Natural killer cell (primary cell): ENCODE measurements around the gene ECM1. TPM values are rescaled to one million over a fixed set of nuclear protein-coding genes. Genes with fewer than 3 reads are reported as not detected.

Source experiments
- ATAC-seq, 3 donors: fragments of 150-1000 bp in 2 of 3; fragments of 200-7000 bp in 1 of 3; cut with Tn5 transposase; 1 replicate in 1 of 3; 2 replicates in 2 of 3; pipeline ENCODE4 v1.10.0; 2021; ENCODE audit warnings: mild to moderate bottlenecking in 2 of 3, moderate library complexity in 2 of 3
- DNase-seq, 2 donors: peaks; one replicate each; pipeline versions ENCODE4 v3.0.0 to v3.0.0-alpha.2; 2013 to 2021; ENCODE audit warnings: mixed read lengths in 1 of 2
- H3K27ac ChIP-seq: one replicate; pipeline ENCODE4 v1.5.1; 2013; ENCODE audit warnings: mild to moderate bottlenecking, low read length
- H3K27me3 ChIP-seq: one replicate; pipeline ENCODE4 v1.6.1; 2013; ENCODE audit warnings: low read length; ENCODE audit not compliant: control insufficient read depth, insufficient read depth
- H3K36me3 ChIP-seq: one replicate; pipeline ENCODE4 v1.6.1; 2013; ENCODE audit warnings: low read length; ENCODE audit not compliant: control insufficient read depth, insufficient read depth
- H3K4me1 ChIP-seq: one replicate; pipeline ENCODE4 v1.6.1; 2013; ENCODE audit warnings: low read length; ENCODE audit not compliant: control insufficient read depth, insufficient read depth
- H3K4me3 ChIP-seq: one replicate; pipeline ENCODE4 v1.5.1; 2013; ENCODE audit warnings: low read length
- H3K9me3 ChIP-seq: one replicate; pipeline ENCODE4 v1.6.1; 2013; ENCODE audit warnings: low read length; ENCODE audit not compliant: control insufficient read depth, insufficient read depth
- H3K27ac Mint-ChIP-seq, 2 donors: one replicate each; pipeline ENCODE4 v1.8.0; 2022; ENCODE audit warnings: mild to moderate bottlenecking in 2 of 2, mixed read lengths in 2 of 2, moderate library complexity in 1 of 2
- H3K27me3 Mint-ChIP-seq, 2 donors: one replicate each; pipeline ENCODE4 v1.8.0; 2022; ENCODE audit warnings: low read depth in 2 of 2, mixed read lengths in 2 of 2
- H3K36me3 Mint-ChIP-seq: one replicate; pipeline ENCODE4 v1.8.0; 2022; ENCODE audit warnings: mixed read lengths
- H3K4me1 Mint-ChIP-seq, 2 donors: one replicate each; pipeline ENCODE4 v1.8.0; 2022; ENCODE audit warnings: mixed read lengths in 2 of 2
- H3K4me3 Mint-ChIP-seq: one replicate; pipeline ENCODE4 v1.8.0; 2022; ENCODE audit warnings: mild to moderate bottlenecking, moderate library complexity, mixed read lengths
- H3K9me3 Mint-ChIP-seq, 2 donors: one replicate each; pipeline ENCODE4 v1.8.0; 2022; ENCODE audit warnings: mixed read lengths in 2 of 2
- CTCF ChIP-seq: fragments of 200-600 bp; IDR thresholded peaks from one replicate; pipeline ENCODE4 v1.8.0; 2022; ENCODE audit warnings: antibody characterized with exemption
- WGBS: methylation state at CpG from one replicate; pipeline ENCODE4 v1.1.7; 2013; ENCODE audit warnings: missing lambda C conversion rate; ENCODE audit not compliant: insufficient coverage; 5-methylcytosine and 5-hydroxymethylcytosine counted together
- intact Hi-C: fragments of 100-400 bp; cut with micrococcal nuclease; formaldehyde crosslinking; loops from one replicate; pipeline ENCODE4 v1.14.2; 2022
- total RNA-seq, 4 donors: library from RNA; stranded (reverse); fragments of 120-200 nt in 1 of 4; gene quantifications; one replicate each; pipeline versions ENCODE4 v1.2.3 to v1.2.4, GENCODE V29; 2013 to 2022

Gene ECM1
- total RNA-seq, 3 donors from 2014 or later (not counting 1 experiment from before 2014, with no cell fraction given), result 0.42 to 0.43 TPM; not detected in 1

DNA sequence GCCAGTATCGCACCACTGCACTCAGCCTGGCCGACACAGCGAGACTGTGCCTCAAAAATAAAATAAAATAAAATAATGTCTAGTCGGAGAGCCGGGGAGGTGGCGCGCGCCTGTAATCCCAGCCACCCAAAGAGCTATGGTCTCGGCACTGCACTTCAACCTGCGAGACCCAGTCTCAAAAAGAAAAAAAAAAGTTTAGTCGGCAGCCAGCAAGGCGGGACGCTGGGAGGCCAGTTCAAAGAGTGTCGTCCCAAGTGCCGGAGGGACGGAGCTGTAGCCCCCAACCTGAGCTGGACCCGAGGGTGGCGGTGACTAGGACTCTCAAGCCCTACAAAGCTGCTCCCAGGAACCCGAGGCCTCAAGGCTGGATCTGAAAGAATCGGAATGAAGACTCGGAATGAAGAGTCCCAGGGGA is 7.0 kb downstream of the ECM1 start:
- H3K9me3 ChIP-seq, result no peaks in the 10 kb centered on the region
- peak overlapping the region; percentile 62 to 77 for H3K27ac Mint-ChIP-seq
- TF ChIP-seq CTCF, result no peak
- no peak for DNase-seq
- H3K4me1 Mint-ChIP-seq, result peaks cover 8 to 22% of the 10 kb centered on the region in 2 donors
- no peaks in the 10 kb centered on the region for H3K36me3 Mint-ChIP-seq
- H3K4me3 Mint-ChIP-seq, result peak overlapping the region; percentile 93
- intact Hi-C loops, result loop anchor here (1.0 kb wide), 2 partner anchors 114 to 234 kb away; partner anchors contain the start of gene ENSA
- peak overlapping the region; percentile 91 for H3K4me3 ChIP-seq
- peak overlapping the region; percentile 24 for H3K27ac ChIP-seq
- H3K36me3 ChIP-seq, result no peaks in the 10 kb centered on the region
- no peaks in the 10 kb centered on the region for H3K27me3 Mint-ChIP-seq
- H3K27me3 ChIP-seq, result no peaks in the 10 kb centered on the region
- 38% methylated on average over 21 of the region's 21 CpGs for WGBS
- peaks cover 16% of the 10 kb centered on the region for H3K4me1 ChIP-seq
- ATAC-seq, result no peak
- no peaks in the 10 kb centered on the region for H3K9me3 Mint-ChIP-seq

DNA sequence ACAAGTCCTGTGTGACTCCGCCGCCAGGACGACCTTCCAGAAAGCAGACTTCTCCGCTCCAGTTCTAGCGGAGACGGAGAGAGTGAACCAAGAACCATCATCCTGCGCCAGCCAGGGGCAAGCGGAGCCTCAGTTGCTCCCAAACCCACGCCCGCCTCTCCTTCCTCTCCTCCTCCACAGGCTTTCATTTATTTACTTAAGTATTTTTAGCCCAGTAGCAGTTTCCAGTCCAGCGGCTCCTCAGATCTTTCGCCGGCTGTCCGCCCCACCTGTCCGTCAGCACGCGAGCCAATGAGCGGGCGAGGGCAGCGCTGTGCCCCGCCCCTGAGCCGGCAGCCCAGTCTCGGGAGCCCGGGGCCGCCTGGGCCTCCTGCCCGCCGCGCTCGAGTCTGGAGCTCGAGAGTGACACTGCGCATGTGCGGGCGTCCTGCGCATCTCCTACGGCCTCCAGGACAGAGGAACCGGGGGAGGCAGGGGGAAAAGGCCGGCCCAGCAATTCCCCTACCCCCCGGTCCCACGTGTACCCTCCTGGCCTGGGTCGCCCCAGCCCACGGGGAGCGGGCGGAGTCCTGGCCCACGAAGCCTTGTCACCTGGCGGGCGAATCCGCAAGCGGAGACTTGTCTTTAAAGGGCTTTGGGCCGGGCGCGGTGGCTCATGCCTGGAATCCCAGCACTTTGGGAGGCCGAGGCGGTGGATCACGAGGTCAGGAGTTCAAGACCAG is 7.6 kb downstream of the ECM1 start, which contains the start of gene FALEC:
FALEC (plus strand) TSS at position 425 of the 722 bp plus-strand sequence.
- Histone ChIP-seq H3K27me3 (no peaks in the 10 kb centered on the region), H3K4me1 (peaks cover 16% of the 10 kb centered on the region), H3K9me3 (no peaks in the 10 kb centered on the region), H3K27ac (peak within 1 kb of the TSS; percentile 60), H3K36me3 (no peaks in the 10 kb centered on the region), H3K4me3 (peak within 1 kb of the TSS; percentile 91)
- Mint-ChIP-seq H3K4me3 (peak within 1 kb of the TSS; percentile 93), H3K36me3 (no peaks in the 10 kb centered on the region), H3K27me3 (no peaks in the 10 kb centered on the region), H3K9me3 (no peaks in the 10 kb centered on the region), H3K27ac (peak within 1 kb of the TSS; percentile 62 to 77), H3K4me1 (peaks cover 8 to 22% of the 10 kb centered on the region in 2 donors)
- intact Hi-C loops, result loop anchor here (1.0 kb wide), 2 partner anchors 114 to 234 kb away; partner anchors contain the start of gene ENSA
- peak; percentile 99 to 100 (median 100) for ATAC-seq
- under 1% methylated on average over 54 of the region's 54 CpGs for WGBS
- no peak for TF ChIP-seq CTCF
- peak; percentile 89 to 95 for DNase-seq

DNA sequence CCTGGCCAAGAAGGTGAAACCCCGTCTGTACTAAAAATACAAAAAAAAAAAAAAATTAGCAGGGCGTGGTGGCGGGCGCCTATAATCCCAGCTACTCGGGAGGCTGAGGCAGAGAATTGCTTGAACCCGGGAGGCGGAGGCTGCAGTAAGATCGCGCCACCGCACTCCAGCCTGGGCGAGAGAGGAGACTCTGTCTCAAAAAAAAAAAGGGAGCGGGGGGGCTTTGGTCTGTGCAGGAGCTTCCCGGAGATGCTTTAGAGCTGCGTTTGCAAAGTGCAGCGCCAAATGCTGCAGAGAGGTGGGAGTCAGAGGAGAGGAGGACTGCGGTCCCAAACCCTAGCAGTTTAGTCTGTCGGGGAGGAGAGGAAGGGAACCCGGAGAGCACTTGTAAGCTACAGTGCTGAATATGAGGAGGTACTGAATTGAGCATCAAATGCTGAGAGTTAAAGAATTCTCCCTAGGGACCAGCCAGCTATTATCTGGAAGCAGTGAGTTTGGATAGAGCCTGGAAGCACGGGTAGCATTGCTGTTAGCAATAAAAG is 8.2 kb downstream of the ECM1 start:
- 2% methylated on average over 18 of the region's 19 CpGs for WGBS
- no peak for ATAC-seq
- H3K27ac ChIP-seq, result no peak overlapping the region
- Mint-ChIP-seq H3K4me3 (peak overlapping the region; percentile 93), H3K36me3 (no peaks in the 10 kb centered on the region), H3K4me1 (peaks cover 8 to 18% of the 10 kb centered on the region in 2 donors), H3K27me3 (no peaks in the 10 kb centered on the region), H3K9me3 (no peaks in the 10 kb centered on the region), H3K27ac (peak overlapping the region; percentile 62 to 77)
- H3K27me3 ChIP-seq, result no peaks in the 10 kb centered on the region
- H3K4me1 ChIP-seq, result peaks cover 16% of the 10 kb centered on the region
- intact Hi-C loops, result no loop called here
- H3K4me3 ChIP-seq, result peak overlapping the region; percentile 91
- peak in 1 of 2 donors; percentile 42 for DNase-seq
- no peaks in the 10 kb centered on the region for H3K9me3 ChIP-seq
- no peak for TF ChIP-seq CTCF
- no peaks in the 10 kb centered on the region for H3K36me3 ChIP-seq
